SKM-1 treated with dmso at 0.1 percent for 144 hours (cell line): ENCODE measurements around the gene MICU1.
A peak's percentile ranks its signal among the peaks of the same experiment; 100 is the strongest.
"Not testable (repeated sequence)": the region's sequence is repeated elsewhere in the genome, so short reads cannot be mapped to it uniquely, and the experiment has no call there.

Source experiments
- DNase-seq: peaks from one replicate; lab custom pipeline; 2025; ENCODE audit not compliant: unreplicated experiment; lab: John Stamatoyannopoulos, UW

Gene MICU1, protein sequence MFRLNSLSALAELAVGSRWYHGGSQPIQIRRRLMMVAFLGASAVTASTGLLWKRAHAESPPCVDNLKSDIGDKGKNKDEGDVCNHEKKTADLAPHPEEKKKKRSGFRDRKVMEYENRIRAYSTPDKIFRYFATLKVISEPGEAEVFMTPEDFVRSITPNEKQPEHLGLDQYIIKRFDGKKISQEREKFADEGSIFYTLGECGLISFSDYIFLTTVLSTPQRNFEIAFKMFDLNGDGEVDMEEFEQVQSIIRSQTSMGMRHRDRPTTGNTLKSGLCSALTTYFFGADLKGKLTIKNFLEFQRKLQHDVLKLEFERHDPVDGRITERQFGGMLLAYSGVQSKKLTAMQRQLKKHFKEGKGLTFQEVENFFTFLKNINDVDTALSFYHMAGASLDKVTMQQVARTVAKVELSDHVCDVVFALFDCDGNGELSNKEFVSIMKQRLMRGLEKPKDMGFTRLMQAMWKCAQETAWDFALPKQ

DNA sequence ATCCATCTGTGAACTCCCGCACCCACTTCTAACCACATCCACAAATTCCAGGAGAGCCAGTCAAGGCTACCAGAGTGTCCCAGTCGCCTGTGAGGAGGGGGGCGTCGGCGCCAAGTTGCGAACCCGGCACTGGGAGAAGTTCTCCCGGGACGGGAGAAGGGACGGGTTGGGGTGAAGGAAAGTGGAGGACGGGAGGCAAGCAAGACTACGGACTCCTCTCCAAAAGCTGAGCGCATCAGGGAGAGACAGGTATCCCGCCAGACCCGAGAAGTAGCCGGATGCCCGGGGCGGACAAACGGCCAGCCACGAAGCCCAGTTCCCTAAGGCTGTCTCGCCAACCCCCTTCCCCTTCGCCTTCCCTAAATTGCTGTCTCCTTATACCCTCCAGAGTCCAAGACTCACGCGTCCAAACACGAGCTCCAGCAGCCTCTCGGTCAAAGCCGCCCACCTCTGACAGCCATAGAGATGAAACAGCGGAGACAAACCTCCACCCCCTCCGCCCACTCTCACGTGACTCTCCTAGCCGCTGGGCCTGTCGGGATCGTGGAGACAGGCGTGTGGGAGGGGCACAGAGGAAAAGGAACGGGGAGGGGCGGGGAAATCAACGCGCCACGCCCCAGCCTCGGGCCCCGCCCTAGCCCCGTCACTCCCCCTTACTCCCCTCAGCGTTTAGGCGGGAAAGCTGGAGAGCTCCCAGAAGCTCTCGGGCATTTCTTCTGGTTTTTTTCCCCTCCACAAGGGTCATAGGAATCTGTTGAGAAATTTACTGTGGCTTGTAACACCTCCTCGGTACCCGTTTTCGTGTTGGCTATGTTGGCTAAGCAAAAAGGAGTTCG is at the start of gene MICU1:
Gene MICU1, minus strand, starts transcription at position 472 of the 836 bp plus-strand sequence. CDS start 59,286 bp downstream, outside the sequence.
- DNase-seq: peak; percentile 95

GRCh38 chr10:72674174-72674573 is 48.3 kb upstream of the MICU1 start:
- not testable (repeated sequence) for DNase-seq

DNA sequence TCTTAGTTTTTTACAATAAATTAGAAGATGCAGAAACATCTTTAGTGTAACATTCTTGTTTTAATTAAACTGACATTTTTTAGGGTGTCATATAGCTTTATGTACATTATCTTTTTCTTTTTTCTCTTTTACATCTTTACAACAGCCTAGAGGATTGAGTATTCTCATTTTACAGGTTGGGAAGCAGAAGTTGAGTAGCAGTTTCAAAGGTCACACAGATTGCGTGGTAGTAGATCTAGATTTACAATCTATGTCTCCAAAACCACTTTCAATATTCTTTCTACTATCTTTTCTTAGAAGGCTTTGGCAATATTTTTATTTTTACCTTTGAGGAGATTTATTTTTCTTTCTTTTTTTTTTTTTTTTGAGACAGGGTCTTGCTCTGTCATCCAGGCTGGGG is 47.4 kb upstream of the MICU1 start:
- DNase-seq: no peak

GRCh38 chr10:72667207-72667864 is 41.5 kb upstream of the MICU1 start:
- DNase-seq: no peak

GRCh38 chr10:72665925-72666324 is 40.0 kb upstream of the MICU1 start:
- DNase-seq: no peak

DNA sequence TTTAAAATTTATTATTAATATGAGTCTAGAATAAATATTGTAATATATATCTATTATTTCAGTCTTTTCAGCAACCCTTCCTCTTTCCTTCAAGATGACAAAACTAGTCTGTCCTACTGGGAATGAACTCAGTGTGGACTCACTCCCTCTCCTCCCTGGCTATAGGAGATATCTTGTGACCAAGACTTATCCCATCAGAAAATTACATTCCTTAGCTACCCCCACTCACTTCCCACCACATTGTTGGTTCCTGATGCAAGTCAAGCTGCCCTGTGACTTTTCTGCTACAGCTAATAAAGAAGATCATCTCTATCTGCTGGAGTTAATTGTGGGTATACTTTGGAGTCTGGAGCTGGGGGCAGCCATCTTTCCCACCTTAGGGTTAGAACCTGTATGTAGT is 38.1 kb upstream of the MICU1 start:
- no peak for DNase-seq

DNA sequence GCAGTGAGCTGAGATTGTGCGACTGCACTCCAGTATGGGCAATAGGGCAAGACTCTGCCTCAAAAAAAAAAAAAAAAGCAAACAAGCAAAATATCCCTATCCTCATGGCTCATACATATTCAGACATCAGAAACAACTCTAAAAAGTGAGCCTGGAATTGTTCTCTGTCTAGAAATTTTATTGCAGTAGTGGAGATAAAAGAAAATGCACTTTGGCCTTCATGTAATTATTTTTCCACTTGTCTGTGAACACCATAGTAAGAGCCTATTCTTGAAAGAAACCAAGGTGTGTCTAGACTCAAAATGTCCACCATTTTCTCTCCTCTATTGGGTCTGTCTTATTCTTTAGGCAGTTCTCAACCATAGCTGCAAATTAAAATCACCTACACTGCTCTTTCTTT is 35.6 kb upstream of the MICU1 start:
- DNase-seq: no peak

GRCh38 chr10:72660220-72660619 is 34.3 kb upstream of the MICU1 start:
- DNase-seq: no peak

DNA sequence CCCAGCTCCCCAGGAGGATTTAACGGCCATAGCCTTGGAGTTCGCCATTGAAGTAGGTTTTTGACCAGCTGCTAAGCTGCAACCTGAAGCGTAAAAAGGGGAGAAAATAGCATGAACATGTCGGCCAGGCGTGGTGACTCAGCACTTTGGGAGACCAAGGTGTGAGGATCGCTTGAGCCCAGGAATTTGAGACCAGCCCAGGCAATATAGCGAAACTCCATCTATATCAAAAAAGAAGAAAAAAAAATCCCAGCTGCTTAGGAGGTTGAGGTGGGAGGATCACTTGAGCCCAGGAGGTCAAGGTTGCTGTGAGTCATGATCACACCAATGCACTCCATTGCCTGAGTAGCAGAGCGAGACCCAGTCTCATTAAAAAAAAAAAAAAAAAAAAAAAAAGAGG is 33.8 kb upstream of the MICU1 start:
- no peak for DNase-seq

DNA sequence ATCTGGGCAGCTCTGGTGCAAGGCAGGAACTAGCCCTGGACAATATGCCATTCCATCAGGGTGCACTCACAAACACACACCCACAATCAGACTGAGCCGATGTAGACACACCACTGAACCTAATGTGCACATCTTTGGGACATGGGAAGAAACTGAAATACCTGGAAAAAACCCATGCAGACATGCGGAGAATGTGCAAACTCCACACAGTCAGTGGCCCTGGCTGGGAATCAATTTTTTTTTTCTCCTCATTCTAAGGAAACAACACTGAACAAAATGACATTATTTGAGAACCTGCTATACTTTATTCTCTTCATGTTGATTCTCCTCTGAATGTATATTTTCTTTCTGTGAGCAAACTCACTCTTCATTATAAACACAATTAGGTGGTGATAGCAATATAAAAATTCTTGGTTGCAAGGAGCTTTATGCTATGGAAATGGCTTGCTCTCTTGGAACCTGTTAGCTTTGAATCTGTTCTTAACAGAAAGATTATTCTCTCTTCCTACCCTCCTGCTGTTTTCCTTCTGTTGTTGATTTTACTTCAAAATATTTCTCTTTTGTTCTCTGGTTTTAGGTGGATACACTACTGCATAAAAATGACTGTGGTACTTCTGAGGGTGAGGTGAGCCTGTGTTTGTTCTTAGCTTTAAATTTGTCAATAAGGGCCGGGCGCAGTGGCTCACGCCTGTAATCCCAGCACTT is 33.0 kb upstream of the MICU1 start:
- DNase-seq: no peak

GRCh38 chr10:72654720-72655119 is 28.8 kb upstream of the MICU1 start:
- DNase-seq: no peak

DNA sequence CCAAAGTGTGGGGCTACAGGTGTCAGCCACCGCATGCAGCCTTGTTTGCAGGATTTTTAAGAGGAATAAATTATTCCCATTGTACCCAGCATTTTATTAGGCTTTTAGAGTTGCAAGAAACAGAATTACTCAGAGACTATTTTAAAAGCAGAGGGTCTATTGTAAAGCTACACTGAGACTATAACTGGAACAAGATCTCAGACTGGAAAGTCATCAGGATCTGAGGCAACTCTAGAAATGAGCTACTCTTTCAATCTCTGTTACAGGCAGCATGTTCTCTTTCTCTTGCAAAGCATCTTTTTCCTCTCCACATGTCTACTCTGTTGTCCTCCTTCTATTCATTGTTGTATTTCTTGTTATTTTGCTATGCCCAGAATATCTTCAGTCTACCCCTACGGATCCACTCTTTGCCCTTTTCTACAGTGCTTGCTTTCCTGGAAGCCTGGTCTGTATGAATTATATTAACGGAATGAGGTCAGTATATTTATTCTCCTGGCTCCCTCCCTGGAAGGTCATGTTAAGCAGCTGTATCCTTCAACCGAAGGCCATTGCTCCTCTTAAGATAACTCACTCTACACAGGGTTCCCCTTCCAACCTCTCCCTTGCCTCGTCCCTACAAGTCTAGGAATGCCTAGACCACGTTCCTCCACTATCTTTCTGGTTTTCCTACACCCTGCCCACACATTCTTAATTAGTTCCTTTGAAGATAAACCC is 27.7 kb upstream of the MICU1 start:
- no peak for DNase-seq

DNA sequence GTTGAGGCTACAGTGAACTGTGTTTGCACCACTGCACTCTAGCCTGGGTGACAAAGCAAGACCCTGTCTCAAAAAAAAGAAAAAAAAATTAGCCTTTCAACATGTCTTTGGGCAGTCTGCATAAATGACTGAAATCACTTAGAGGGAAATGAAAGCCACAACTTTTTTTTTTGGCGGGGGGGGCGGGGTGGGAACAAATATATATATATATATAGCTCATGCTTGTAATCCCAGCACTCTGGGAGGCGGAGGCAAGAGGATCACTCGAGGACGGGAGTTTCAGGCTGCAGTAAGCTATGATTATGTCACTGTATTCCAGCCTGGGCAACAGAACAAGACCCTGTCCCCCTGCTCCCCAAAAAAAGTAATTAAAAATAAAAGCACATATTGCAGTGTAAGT is 23.4 kb upstream of the MICU1 start:
- peak; percentile 10 for DNase-seq

DNA sequence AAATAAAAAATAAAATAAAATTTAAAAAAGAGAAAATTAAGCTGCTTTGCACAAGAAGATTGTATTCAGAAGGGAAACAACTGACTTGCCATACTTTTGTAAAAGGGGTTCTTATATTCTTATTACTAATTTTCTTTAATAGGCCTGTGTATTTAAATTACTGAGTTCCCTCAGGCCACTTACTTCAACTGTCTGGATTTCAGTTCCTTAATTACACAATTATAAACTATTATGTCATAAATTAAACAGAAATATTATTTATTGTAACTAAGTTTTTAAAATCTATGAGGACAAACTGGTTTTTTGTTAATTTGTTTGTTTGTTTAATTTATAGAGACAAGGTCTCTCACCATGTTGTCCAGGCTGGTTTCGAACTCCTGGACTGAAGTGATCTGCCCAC is 22.4 kb upstream of the MICU1 start:
- no peak for DNase-seq

DNA sequence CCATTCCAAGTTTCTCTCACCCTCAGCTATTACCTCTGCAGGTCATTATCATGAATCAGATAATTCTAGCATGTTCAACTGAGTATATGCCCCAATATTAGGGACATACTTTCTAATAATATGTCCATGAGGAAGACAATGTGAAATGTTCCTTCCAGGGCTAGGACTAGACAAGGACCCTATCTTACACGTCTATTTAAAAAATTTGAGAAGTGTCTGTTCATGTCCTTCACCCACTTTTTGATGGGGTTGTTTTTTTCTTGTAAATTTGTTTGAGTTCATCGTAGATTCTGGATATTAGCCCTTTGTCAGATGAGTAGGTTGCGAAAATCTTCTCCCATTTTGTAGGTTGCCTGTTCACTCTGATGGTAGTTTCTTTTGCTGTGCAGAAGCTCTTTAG is 21.1 kb upstream of the MICU1 start:
- DNase-seq: not testable (repeated sequence)

DNA sequence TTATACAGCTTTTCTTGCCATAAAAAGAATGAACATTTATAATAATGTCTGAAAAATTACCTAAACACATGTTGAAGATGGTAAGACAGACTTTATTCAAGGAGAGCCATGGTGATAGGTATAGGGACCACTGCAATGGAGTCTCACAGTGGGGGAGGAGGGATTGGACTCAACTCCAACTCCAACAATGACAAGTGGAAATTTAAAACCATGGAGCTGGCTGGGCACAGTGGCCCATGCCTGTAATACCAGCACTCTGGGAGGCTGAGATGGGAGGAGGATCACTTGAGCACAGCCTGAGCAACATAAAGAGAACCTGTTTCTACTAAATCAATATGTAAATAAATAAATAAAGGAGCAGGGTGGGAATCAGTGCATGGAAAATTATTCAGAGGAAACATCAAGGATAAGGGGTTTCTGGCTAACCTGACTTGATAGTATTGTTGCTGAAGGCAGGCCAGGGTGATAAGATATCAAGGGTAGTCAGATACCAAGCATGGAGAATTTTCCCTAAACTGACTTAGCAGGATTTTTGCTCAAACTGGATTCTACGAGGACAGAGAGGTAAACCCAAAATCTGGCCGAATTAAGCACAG is 19.5 kb upstream of the MICU1 start:
- no peak for DNase-seq

GRCh38 chr10:72642318-72642717 is 16.4 kb upstream of the MICU1 start:
- no peak for DNase-seq

- DNase-seq: peak; percentile 78
These were observed 13.6 kb upstream of the MICU1 start for GRCh38 chr10:72639441-72639873.

DNA sequence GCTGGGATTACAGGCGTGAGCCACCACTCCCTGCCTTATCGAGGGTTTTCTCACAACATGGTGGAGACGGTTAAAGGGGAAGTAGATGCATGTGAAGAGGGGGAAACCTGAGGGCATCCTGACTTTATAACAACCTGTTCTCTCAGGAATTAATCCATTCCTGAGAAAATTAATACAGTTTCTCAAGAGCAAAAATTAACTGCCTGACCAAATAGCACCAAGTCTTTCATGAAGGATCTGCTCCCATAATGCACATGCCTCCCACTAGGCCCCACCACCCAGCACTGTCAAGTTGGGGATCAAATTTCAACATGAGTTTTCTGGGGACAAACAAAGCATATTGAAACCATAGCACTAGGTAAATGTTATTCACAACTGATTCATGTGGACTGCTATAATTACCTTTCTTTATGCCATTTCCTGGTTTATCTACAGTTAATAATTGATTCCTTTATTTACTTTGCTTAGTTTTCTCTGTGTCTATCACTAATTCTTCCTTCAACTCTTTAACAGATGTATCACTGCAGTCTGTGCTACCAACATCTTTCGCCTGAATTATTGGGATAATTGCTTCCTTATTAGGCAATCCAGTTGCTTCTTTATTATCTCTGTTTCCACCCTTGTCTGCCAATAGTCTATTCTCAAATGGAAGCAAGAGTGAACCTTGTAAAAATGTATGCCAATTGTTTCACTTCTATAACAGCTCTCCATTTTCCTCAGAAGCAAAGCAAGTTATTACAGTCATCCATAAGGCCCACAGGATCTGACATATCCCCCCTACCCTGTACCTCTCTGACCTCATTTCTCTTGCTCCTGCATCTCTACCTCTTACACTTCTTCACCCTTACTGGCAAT is 12.9 kb upstream of the MICU1 start:
- DNase-seq: no peak
